Activated CD4-positive, alpha-beta T cell treated with anti-CD3 and anti-CD28 coated beads for 24 hours (primary cell): ENCODE results near the gene RXRA.

Source experiments
- DNase-seq, 2 donors: peaks; one replicate each; pipeline ENCODE4 v3.0.0-alpha.2; 2020; ENCODE audit warnings: low read depth in 2 of 2

The RXRA gene

DNA sequence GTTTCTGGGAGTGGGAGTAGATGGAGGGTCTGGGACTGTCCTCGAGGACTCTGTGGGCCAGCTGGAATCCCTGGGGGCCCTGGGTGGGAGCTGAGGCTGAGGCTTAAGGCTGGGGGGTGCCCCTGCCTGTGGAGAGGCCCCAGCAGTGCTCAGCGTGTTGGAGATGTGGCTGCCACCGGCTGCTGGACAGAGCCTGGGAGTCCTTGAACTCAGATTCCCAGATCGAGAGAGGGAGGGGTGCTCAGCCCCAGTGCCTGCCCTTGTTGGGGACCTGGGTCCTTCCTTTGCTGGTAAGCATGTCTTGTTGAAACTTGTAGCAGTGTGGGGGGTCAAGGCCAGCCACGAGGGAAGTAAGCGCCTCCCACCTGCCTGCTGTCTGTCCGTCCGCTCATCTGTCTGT, 10.7 kb downstream of the RXRA start:
- DNase-seq, result no peak

DNA sequence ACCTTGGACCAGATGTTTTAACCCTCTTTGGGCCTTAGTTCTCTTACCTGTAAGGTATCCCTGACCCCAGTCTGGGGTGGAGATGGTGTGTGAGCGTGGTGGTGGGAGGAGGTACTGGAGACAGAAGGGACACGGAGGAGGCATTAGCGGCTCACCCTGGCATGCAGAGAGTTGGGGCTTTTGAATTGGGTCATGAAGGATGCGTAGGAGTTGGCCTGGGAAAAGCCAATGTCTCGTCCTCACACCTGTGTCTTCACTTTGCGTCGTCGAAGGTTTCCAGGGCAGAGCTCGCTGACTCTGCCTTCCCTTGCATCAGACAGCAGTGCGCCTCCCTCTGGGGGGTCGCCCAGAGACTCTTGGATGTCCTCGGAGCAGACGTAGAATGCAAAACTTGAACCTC, 11.2 kb downstream of the RXRA start:
- DNase-seq, result no peak

DNA sequence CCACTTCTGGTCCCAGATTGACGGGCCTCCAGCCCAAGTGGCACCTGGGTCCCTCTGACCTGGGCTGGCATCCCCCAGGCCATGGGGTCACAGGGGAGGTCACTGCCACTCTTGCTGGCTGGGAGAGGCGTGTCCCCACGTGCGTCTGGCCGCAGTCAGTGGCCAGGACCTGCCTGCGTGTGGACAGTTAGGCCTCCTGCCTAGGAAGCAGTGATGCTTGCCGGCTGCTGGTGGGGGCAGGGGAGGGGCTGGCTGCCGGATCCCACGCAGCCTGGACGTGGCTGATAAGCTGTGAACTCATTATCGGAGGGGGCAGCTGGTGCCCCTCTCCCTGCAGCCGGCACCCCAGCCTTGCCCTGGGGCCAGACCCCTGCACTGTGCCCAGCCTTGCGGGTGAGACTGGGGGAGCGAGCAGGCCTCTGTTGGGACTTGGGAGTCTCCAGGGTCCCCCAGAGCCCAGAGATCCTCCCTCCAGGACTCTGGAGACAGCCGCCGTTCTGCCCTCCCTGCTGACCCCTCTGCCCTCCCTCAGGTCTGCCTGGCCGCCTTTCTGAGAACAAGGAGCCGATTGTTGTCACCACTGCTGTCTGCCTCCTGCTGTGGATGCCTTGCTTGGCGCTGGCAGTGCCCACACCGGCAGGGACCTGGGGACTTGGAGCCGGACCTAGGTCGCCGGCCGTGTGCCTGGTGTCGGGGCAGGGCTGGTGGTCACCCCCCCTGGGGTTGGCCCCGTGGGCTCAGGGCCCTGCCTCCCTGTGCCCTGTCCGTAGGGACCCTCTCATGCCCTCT, 12.3 kb downstream of the RXRA start:
- no peak for DNase-seq

DNA sequence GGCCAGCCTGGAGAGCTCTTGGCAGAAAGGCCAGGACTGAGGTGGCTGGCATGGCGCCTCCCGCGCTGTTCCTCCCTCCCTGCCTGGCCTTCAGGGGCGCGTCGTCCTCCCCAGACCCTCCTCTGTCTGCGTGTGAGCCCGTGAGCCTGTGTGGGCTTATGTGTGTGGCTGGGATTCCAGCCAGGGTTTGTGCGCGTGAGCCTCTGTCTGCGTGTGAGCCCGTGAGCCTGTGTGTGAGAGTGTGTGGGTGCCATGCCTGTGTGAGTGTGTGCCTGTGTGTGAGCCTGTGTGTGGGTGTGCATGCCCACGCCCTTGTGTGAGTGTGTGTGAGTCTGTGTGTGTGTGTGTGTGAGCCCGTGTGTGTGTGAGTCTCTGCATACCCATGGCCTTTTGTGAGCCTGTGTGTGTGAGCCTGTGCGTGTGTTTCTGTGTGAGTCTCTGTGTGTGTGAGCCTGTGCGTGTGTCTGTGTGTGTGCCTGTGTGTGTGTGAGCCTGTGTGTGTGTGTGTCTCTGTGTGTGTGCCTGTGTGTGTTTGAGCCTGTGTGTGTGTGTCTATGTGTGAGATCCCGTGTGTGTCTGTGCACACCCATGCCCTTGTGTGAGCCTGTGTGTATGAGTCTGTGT, 13.0 kb downstream of the RXRA start:
- no peak for DNase-seq

DNA sequence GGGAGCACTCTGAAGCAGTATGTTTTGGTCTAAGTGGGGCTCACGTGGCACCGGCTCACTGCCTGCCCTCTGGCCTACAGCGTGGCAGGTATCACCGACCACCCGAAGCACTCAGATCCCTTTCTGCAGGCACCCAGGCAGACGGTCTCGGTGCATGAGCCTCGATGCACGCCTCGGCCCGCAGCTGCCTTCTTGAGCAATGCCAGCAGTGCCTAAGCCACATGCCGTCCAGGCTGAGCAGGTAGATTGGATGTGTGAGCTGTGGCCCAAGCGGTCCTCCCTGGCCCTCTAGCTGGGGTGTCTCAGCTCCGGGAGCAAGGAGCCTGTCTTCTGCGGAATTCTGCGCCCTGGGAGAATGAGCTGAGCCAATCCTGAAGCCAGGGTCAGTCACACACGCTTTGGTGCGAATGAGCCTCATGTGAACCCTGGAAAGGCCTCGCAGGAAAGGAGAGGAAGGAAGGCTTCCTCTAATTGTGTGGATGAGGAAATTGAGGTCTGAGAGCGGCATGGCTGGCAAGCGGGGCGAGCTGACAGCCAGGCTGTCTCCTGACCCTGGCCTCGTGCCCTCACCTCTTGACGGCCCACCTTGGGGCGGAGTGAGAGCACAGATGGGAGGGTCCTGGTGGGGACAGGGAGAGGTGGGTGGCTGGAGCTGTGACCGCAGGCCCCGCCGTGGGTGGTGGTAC, 14.4 kb downstream of the RXRA start:
- DNase-seq, result no peak

DNA sequence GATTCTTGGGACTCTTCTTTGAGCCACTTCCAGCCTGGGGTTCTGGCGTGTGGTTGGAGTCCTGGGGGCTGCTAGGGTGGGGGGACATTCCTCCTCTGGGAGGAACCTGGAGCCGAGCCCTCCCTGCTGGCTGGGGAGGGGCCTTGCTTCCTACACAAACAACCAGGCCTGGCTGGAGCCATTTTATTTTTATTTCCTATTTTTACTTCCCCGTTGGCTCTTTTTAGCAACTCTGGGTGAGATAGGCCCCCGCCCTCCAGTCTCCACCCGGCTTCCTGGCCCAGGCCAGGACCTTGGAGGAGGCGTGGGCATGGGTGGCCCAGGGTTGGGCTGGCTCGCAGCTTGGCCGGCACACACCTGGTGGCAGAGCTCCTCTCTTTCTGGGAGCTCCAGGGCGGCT, 15.1 kb downstream of the RXRA start:
- DNase-seq, result no peak

DNA sequence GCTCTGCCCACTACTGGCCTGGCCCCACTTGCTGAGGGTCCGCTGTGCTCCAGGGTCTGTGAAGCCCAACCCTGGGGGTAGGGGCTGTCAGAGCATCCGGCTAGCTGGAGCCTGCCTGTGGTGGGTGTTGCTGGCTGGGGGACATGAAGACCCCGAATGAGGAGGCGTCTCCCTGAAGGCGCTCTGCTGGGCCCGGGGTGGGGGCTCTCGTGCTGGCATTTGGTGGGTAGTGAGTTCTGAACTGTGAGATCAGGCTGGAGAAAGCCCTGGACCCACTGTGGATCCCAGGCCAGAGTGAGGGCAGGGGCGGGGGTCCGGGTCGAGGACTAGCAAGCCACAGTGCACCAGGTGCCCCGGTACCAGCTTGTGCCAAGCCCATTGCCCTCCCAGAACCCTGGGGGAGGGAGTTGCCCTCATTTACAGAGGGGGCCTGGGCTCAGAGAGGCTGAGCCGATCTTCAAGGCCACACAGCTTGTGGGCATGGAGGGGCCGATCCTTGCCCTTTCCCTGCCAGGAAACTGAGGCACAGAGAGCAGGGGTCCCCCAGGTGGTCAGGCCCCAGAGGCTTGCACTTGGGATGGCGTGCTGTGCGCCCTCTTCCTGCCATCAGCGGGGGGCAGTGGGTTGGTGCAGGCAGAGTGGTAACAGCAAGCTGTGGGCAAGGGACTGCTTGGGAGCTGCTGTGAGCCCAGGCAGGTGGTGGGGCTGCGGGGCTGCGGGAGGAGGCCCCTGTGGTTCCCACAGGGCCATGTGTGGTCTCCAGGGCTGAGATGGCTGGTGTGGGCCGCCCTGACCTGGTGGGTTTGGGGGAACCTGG, 15.9 kb downstream of the RXRA start:
- DNase-seq, result no peak

DNA sequence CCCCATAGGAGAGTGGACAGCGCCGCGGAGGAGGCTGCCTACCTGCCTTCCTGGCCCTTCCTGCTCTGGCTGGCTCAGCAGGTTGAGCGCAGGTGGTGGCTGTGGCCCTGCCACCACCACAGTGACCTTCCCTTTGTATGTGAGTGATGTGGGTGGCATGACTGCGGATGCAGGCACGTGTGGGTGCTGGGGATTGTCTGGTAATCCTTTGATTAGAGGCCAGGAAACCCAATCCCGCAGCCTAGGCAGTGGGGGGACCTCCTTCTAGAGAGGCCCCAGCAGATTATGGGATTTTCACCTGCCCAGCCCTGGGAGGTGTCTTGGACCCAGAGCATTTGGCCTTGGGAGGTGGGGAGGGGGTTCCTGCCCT, 16.5 kb downstream of the RXRA start:
- DNase-seq, result no peak

DNA sequence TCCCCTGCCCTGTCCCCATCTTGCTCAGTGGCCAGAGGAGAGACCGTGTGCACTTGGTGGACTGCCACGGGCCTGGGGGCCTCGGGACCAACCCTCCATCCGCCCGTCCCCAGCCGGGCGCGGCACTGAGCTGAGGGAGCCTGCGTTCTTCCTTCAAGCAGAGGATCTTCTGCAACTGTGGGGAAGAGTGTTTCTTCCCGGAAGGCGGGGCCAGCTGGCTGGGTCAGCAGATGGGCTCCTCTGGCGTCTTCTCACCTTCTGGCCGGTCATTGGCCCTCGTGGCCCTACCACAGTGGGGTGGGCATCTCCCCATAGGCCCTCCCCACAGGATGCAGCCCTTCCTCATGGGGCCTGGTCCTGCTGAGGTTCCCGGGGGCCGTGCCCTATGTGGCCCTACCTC, 17.4 kb downstream of the RXRA start:
- DNase-seq, result no peak

DNA sequence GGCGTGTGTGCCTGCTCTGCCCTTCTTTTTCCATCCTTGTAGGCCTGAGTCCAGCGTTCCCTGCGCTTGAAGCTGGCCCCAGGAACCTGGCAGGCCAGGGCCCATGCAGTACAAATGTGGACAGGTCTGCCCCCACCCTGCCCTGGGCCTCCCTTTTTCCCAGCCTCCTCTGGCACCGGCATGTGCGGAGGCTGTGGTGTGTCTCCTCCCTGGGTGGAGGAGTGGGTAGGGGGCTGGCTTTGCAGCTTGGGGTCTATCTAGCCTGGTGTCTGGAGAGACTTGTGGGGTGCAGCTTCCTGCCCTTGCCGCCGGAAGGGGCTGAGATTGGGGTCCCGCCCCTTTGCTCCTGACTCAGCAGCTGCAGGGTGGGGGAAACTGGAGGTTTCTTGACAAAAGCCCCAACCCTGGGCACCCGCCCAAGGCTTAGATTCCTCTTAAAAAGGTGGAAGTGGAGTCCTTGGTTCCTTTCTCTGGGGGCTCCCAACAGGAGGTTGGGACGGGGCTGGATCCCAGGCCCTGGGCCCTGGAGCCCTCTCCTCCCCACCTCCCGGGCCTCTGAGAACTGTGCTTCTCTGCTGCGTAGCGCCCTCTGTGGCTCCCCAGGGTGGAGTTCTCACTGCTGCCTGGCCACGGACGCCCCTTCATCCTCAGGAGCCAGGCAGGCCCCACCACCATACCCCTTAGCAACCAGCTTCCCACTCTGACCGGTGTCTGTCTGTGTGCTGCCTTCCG, 18.0 kb downstream of the RXRA start:
- DNase-seq, result peak in 1 of 2 donors; percentile 20

DNA sequence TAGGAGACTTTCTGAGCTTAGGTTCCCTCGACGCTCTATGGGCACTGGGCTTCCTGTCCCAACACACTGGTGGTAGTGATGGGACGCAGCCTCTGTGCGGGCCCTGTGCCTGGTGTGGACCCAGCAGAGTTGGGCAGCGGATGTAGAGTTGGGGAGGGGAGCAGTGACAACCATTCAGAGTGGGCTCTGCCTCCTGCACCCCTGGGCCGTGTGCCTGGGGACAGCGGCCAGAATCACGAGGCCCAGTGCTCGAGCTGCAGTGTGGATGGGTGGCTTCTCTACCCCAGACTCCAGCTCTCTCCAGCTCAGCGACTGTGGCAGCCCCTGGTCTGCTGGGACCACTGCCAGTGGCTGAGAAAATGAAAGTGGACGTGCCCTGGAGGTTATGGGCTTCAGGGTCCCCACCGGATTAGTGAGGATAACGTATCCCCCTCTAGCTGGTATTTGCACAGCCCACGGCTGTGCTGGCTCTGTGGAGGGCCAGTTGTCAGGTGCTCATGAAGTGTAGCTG, 18.6 kb downstream of the RXRA start:
- DNase-seq, result no peak

DNA sequence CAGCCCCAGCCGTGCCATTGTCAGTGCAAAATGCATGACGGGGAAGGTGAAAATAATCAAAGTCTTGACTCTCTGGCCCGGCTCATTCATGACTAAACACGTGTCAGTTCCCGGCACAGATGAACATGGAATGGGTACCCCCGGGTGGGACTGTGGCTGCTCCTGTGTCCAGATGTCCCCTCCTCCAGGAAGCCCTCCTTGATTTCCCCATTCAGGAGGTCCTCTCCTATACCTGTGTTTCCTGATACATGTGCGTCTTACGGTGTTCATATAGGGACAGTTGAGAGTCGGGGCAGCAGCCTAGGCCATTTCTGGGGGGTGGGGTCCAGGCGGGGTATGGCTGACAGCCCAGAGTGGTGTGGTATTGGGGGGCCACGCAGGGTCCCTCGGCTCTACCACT, 19.5 kb downstream of the RXRA start:
- DNase-seq, result no peak

DNA sequence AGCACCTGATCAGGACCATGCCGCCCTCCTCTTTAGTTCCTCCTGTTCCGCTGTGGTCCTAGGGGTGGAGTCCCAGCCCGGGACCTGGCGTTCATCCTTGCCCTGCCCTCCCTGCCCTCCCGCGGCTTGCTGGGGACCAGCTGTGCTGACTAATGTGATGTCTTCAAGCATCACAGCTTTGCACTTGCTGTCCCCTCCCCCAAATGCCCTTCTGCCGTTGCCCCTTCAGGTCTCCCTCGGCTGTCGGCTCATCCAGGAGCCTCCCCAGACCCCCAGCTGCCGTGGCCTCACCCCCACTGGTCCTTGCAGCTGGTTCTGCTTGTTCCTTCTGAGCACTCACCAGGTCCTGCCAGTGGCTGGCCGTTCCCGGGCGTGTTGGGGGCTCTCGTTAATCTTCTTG, 19.9 kb downstream of the RXRA start:
- no peak for DNase-seq

DNA sequence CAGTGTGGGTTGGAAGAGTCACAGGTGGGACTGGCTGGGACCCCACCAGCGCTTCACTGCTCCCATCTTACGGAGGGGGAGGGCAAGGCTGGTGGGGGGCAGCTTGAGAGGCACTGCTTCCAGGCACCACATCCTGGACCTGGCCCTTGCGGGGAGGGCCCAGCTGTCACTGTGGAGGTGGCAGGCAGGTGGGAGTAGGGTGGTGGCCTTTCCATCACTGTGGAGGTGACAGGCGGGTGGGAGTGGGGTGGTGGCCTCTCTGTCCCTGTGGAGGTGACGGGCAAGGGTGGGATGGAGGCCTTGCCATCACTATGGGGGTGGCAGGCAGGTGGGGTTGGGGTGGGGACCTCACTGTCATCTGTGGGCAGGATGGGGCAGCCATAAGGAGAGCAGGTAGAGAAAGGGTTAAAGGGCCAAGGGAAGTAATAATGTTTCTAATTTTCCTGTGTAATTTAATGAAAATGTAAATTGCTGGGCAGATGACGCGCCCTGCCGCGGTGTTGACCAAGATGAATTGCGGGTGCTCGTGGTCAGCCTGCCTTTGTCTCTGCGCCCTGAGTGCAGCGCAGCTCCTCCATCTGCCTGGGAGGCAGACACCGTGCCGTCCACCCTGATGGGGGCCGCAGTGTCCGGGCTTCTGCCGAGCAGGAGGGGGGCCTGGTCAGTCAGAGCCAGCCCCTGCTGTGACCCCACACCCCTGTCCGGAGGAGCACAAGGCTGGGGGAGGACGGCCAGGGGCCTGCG, 20.8 kb downstream of the RXRA start:
- no peak for DNase-seq

DNA sequence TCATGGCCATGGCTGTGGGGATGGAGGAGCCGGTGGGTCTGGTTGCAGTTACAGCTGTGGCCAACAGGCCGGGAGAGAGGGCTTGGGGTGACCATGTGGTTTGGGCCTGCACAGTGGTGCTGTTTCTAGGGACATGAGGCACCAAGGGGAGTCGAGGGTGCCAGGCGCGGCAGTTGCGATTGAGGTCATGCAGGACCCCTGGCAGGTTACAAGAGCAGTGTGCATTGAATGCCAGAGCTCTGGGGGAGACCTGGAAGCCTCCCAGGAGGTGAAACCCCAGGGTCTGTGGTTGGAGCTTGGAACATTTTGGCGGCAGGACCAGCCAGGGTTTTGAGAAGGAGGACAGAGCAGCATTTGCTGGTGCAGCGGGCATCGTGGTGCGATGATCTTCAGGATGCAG, 21.7 kb downstream of the RXRA start:
- no peak for DNase-seq

DNA sequence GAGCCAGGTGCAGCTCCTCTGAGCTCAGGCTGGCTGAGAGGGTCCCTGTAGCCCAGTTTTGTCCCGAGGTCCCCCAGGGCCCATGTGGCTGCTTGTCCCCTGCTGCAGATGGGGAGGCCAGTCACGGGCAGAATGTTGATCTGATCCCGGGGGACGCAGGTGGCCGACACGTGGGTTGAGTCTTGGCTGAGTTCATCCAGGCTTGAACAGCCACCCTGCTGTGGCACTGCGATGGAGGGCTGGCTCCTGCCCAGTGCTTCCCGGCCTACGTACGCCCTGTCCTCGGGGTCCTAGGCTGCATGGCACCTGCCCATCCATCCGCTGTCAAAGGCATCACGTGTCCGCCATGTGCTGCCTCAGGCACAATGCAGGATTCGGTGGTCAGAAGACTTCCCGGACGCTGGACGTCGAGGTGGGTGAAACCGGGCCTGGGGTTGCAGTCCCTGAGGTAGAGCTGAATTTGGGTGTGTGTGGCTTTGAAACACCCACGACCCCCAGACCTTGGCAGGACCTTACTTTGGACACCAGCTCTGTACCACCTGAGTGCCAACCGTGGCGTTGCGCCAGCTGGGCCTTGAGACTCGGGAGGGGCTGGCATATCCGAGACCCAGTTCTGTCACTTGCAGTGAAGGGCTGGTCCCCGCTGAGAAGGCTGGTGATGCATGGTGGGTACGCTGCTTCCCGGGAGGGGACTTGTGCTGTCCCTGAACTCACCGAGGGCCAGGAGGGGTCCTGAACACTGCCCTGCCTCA, 22.3 kb downstream of the RXRA start:
- DNase-seq, result no peak

DNA sequence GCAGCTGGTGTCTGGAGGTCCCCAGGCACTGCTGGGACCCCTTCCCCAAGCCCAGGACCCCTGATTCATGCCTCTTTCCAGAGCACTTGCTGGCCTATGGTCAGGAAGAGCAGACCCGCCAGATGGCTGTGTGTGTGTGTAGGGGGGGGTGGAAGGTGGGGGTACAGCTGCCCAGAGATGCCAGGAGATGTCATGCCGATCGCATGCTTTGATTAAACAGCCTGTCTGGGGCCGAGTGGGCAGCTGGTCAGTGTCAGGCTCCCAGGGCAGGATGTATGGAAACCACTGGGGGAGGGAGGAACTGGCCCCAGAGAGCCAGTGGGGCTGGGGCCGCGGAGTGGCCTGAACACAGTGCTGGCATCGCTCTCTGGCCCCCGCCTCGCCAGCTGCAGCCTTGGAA, 23.7 kb downstream of the RXRA start:
- no peak for DNase-seq

DNA sequence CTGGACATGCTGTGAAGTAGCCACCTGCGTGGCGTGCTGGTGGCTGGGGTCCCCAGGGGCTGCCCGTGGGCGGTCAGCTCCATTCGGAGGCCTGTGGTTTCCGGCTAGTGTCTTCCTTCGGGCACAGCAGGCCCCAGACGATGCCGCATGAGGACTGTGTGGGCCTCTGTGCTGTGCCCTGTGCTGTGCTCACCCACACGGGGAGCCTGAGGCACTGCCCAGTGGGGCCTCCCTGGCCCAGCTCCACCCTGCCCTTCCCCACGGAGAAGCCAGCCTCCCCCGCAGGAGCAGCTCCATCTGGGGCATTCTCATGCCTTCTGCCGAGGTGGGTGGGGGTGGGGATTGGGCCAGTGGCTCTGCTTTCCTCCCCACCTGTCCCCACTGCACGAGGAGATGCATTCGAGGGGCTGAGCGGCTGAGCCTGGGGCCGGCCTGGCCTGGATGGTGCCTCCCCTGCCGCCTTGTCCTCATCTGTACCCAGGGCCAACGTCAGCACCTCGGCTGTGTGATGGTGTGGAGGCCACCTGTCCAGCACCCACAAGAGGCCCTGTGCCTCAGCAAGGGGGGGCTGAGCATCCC, 24.2 kb downstream of the RXRA start:
- DNase-seq, result no peak

DNA sequence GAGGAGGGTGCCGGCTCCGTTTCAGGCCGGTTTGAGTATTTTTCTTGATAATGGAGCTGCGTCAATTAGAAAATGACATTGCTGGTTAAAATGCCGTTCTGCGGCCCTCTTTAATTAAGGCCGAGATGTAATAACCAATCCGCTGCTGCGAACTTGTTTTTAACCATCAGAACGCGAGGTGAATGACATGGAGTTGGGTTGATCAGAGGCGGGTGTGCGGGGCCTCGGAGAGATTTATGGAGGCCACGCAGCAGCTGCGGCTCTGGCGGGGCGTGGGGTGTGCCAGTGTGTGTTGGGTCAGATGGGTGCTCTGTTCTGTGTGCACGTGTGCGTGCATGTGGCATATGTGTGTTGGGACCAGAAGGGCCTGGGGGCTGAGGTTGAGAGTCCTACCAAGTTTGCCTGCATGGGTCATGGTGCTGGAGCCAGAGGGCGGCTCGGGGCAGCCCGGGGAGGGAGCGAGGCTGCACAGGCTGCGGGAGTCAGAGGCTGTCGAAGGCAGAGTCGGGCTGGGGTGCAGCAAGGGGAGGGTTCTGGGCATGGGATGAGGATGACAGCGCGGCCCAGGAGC, 25.4 kb downstream of the RXRA start:
- DNase-seq, result no peak
